HG03135 (cell line): ENCODE results near the gene TMEM134.
A peak's percentile ranks its signal among the peaks of the same experiment; 100 is the strongest.
"Not testable (repeated sequence)": the region's sequence is repeated elsewhere in the genome, so short reads cannot be mapped to it uniquely, and the experiment has no call there.

Experiments
- ATAC-seq: cut with Tn5 transposase; IDR thresholded peaks from one replicate; pipeline ENCODE4 v1.9.1; 2021; ENCODE audit warnings: mild to moderate bottlenecking, moderate library complexity; ENCODE audit not compliant: unreplicated experiment

TMEM134 gene, protein sequence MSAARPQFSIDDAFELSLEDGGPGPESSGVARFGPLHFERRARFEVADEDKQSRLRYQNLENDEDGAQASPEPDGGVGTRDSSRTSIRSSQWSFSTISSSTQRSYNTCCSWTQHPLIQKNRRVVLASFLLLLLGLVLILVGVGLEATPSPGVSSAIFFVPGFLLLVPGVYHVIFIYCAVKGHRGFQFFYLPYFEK

DNA sequence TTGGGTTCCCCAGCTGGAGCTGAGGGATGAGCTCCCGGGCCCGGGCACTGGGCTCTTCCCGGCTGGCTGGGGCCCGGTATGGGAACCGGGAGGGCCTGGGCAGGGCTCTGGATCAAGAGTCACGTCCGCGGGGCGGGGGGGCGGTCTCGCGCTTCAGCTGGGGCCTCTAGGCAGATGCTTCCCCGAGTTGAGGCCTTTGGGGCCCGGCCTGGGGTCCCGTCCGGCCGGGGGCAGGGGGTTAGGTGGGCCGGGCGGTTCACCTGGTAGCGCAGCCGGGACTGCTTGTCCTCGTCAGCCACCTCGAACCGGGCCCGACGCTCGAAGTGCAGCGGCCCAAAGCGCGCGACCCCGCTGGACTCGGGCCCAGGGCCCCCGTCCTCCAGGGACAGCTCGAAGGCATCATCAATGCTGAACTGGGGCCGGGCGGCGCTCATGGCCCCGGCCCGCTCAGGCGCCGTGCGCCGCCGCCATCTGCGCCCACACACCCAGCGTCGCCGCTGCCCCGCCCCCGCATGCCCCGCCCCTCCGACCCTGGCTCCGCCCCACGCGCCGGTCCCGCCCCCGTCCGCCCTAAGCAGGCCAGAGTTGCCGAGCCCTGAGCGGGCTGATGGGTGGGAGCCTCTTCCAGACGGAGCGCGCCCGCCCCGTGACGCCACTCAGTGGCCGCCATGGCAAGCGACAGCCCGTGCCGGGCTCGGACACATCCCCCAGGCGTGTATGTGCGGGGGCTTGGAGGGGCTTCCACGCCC lies at the start of gene TMEM134:
TSS of gene TMEM134 (minus strand) at position 493 of the 749 bp plus-strand sequence. CDS start at position 434, 59 bp downstream.
- ATAC-seq = peak; percentile 65

DNA sequence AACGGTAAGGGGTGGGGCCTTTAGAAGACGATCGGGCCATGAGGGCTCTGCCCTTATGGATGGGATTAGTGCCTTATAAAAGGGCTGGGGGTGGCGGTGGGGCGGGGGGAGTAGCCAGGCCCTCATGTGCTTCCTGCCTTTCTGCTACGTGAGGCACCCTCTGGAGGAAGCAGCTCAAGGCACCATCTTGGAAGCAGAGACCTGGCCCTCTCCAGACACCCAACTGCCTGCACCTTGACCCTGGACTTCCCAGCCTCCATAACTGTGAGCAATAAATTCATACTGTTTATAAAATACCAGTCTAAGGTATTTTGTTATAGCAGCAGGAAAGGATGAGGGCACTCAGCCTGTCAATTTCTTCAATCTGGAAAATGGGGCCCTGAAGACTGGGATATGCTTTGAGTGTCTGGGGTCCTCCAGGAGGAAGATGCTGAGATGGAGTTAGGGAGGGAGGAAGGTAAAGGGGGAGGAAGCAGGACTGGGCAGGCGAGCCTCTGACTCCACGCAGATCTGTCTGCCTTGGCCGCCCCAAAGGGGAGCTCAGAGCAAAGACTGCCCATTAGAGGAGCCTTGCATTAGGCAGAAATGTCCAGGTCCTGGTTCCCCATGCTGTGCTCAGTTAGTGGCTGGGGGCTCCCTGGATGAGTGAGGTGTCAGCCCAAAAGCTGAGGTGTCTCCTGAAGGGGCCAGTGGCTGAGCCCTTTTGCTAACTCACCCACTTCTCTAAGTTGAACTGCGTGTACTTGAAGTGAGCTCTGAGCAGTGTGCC lies 48.9 kb upstream of the TMEM134 start:
- ATAC-seq = no peak

DNA sequence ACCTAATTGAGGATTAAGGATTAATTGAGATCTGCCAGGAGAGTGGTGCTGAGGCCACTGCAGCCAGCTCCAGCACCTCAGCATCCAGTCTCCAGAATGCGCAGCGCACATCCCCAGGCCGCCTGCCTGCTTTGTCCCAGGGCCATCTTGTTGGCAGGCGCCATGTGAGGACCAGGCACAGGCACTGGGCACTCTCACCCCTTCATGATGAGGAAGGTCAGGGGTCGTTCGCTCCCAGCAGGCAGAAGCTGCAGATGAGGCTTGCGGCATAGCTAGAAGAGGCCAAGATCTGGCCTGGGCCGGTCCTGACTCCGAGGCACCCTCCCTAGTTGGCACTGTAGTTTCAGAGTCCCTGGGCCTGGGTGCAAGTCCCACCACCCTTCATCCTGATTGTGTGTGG lies 47.8 kb upstream of the TMEM134 start:
- no peak for ATAC-seq

DNA sequence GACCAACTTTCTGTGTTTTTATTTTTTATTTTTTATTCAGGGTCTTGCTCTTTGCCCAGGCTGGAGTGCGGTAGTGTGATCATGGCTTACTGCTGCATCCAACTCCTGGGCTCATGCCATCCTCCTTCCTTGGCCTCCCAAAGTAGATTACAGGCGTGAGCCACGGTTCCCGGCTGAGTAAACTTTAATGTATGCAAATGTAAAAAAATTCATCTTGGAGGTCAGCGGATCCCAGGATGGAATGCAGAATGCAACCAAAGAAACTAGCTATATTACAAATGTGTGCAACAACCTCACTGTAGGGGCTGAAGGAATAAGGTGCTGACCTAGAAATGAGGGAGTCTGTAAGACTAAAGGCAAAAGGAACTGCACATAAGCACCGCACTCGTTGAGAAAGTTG lies 45.1 kb upstream of the TMEM134 start:
- no peak for ATAC-seq

DNA sequence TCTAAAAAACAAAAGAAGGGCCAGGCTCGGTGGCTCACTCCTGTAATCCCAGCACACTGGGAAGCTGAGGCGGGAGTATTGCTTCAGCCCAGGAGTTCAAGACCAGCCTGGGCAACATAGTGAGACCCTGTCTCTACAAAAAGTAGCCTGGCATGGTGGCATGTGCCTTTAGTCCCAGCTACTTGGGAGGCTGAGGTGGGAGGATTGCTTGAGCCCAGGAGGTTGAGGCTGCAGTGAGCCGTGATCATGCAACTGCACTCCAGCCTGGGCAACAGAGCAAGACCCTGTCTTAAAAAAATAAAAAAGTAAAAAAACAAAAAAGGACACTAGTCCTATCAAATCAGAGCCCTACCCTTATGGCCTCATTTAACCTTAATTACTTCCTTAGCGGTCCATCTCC lies 42.5 kb upstream of the TMEM134 start:
- not testable (repeated sequence) for ATAC-seq

DNA sequence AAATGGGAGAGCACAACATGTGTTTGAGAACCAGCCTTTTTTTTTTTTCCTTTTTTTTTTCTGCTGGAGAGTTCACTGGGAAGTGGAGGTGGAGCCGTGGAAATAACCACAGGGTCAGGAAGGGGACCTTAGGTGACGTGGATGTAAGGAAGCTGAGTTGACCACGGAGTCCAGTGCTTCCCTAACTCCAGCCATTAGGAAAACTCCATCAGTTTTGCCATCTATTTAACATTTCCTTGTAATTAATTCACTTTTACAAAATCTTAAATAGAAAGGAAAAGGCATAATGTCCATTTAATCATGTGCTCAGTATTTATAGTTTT lies 40.9 kb upstream of the TMEM134 start:
- no peak for ATAC-seq

DNA sequence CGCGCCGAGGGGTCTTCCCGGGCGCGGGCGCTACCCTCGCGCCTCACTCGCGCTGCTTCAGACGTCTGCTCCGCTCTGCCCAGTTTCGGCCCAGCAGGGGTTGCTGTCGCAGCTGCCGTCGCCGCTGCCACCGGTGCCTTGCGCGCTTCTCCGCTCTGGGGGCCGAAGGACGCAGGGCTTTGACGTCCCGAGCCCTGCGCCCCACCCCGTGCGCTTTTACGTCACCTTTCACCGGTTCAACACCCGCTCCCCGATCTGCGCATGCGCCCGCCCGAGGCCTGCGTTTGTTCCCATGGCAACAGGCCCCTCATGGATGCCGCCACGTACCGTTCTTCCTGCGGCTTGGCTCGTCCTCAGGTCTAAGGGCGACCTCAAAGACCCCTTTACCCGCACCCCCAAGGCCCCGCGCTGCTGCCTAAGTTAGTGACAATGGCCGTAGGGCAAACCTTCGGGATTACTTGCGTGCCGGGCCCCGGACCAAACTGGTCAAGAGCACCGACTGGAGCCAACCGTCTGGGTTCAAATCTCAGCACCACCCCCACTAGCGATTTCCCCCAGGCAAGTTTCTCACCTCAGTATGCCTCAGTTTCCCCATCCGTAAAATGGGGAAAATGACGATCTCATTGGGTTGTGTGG lies 39.6 kb upstream of the TMEM134 start:
- ATAC-seq = peak; percentile 51

DNA sequence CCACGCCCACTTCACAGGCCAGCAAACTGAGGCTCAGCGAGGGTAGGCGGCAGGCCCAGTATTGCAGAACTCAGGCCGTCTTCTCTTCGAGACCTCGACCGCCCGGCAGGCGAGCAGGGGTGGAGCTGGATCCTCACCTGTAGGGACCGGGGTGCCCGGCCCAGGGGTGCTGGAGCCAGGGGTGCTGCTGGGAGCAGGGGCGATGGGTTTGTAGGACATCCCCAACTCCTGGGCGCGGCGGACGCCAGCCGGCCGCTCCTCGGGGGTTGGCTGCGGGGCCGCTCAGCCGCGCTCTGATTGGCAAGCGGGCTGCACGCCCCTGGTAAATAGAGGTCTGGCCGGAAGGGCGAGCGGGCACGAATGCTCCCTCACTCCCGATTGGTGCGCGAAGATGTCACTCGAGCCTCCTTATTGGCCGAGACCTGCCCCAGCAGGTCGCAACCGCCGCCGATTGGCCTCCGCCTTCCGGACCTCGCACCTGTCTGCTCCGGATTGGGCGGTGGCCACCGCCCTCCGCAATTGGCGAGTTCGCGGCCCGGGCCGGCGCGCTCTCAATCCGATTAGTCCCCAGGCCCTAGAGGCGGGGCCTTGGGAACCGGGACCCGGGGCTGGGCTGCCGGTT lies 38.9 kb upstream of the TMEM134 start, which contains the start of gene CDK2AP2:
TSS of gene CDK2AP2 (minus strand) at position 299 of the 622 bp plus-strand sequence. CDS start at position 219, 80 bp downstream.
- peak; percentile 66 for ATAC-seq

DNA sequence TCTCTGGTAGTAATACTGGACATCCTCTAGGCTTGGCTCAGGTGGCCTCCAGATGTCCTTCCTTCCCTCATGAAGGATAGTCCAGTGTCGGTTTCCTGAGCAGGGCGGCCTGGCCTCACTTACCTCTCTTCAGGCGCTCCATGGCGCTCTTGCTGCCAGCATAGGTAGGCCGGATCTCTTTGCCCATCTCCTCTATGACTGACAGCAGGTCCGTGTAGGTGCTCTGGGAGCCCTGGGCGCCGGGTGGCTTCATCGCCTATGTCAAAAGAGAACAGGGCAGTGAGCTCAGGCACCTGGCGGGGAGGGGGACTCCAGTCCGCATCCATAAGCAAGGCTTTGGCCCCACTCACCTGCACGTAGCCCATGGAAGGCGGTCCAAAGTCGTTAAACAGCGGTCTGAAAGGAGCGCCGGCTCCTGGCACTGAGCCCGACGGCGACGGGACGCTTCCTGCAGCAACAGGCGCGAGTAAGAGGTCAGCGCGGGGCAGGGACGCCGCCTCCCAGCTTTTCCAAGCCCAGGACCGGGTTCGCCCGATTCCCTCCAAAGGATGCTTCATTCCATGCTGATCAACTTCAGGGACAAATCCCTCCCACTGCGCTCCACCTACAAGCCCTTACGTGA lies 38.3 kb upstream of the TMEM134 start:
- no peak for ATAC-seq

DNA sequence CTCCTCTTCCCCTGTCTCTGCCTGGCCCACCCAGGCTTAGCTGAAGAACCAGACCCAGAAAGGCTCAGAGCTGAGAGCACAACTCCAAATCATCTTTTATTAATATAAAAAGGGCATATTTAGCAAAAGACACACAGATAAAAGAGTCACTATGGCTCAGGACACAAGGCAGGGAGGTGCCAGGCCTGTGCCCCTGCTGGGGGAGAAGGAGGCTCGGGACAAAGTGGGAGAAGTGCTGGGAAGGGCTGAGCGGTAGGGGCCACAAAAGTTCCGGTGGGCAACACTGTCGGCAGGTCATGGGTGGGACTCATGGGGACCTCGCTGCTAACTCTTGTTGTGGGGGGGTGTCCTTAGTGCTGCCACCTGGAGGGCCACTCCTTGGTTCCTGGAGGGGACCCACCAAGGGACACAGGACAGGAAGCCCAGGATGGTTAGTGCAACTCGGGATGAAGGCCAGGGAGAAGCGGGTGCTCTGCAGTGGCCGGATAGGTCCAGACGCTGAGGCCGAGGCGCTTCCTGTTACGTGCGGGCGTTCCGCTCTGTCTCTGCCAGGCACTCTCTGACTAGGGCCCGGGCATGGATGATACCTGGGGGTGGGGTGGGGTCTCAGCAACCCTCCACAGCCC lies 37.5 kb upstream of the TMEM134 start:
- no peak for ATAC-seq

DNA sequence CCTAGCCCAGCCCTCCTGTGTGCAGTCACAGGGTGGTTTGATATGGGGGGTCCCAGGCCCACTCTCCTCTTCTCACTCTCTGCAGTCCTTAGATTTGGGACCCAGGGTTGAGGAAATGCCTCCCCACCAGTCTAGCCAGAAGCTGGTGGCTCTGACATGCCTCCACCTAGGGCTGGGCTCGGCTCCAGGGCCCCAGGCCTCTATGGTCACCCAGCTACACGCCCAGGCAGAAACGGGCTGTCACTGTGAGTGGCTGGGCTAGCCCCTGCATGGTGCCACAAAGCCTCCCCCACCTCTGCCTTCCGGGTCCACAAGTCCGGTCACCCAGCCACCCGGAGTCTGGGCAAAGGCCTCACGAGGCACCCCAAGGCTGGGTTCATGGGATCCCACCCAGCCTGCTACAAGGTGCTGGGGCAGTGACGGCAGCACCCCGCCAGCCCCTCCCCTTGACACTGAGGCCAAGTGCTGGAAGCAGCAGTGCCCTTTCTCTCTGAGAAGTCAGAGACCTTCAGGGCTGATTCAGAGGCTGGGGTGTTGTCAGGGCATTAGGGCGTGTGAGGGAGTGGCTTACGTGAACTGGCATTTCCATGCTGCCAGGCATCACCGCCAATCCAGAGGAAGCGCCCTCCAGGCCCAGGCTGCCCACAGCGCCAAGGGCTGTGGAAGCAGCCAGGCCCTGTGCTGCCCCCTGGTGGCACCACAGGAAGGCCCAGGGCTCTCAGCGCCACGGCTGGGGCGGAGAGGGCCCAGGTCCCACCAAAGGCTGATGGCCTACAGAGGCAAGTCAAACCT lies 36.8 kb upstream of the TMEM134 start:
- no peak for ATAC-seq

DNA sequence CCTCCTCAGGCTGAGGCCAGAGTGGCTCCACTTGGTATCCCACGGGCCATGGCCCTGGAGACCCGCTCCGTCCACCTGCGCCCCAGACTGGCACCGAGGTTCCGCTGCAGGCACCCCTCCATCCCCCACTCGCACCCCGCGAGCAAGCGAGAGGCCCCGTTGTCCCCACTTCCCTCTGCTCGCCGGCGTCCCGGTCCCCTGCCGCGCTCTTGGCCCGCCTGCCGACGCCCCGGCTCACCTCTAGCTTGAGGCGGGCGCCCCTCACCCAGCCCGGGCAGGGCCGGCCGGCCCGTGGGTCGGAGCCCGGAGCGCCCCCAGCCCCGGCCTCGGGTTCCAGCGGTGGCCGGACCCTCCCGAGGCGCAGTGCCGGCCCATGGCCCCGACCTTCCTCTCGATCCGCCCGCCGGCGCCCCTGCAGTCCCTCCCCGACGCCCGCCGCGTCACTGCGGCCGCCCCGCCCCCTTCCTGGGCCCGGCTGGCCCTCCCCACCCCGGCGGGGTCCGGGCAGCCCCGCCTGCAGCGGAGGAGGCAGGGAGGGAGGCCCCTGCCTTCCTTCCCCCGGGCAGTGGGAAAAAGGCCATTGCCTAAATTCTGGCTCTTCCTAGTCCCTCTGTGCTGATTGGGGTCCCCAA lies 36.0 kb upstream of the TMEM134 start, which contains the start of gene PITPNM1:
TSS of gene PITPNM1 (minus strand) at position 414 of the 632 bp plus-strand sequence. CDS start 1,183 bp downstream, outside the sequence.
- no peak for ATAC-seq

DNA sequence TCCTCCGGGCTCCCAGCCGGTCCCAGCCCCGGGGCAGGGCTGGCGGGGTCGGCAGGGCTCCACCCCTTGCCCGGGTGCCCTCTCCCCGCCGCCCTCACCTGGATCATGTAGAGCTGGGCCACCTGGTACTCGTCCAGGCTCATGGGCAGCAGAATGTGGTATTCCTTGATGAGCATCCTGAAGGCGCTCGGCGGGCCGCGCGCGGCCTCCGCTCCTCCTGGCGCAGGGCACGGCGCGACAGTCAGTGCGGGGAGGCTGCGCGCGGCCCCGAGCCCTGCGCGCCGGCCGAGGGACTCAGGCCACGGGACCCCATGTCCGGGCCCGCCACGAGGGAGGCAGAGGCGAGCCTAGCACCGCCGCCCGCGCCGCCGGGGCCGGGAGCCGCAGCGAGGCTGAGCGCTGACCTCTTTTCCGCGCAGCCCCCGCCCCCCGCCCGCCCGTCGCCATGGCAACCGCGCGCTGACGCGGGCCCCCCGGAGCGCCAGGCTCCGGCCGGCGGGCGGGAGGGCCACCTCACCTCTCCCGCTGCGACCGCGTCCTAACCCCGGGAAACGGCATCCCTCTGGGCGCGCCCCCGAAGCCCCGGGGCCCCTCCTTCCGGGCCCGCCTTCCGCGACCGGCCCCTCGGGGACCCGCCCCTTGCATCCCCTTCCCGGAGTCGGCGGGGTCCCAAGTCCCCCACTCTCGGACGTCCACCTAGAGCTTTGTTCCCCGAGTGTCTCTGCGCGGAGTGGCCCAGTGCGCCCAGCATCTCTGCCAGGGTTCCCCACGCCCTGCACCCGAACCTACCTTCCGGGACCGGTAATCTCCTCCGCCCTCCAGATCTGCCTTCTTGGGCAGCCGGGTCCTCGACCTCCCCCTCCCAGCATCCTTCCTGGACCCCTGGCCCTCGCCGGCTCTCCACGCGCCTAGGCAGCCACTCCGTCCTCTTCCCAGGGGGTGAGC lies 35.2 kb upstream of the TMEM134 start:
- no peak for ATAC-seq

DNA sequence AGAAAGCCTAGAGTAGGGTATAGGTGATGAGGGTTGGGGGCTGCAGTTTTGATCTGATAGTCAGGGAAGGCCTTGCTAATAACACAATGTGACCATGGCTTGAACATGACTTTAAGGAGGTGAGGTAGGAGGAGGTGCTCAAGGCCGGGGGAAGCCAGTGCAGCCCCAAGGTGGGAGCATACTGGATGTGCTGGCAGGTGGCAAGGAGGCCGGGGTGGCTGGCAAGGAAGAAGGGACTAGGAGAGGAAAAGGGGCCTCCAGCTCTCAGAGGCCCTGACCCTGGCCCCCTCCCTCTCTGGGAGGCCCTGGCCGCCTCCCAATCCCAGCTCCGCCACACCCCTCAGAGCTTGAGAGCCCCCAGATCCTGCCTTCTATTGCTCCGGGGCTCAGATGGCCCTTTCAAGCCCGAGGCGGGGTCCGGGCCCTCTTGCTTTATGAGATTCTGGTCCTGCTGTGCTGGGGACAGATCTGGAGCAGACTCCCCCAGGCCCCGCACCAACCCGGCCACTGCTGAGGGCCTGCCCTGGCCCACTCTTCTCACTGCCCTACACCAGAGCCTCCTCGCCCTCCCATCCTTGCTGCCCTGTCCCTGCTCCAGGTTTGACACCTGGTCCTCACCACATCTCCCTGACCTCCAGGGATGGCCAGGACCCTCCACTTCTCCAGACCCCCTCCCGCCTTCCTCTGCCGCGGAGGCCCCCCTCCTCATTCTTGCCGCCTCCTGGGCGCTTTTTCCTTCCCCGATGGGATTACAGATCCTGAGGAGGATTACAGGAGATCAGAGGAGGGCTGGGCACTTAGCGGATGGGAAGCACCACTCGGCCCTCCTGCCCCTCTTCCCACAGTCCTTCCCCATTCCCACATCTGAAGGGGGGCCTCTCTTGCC lies 34.3 kb upstream of the TMEM134 start:
- no peak for ATAC-seq

DNA sequence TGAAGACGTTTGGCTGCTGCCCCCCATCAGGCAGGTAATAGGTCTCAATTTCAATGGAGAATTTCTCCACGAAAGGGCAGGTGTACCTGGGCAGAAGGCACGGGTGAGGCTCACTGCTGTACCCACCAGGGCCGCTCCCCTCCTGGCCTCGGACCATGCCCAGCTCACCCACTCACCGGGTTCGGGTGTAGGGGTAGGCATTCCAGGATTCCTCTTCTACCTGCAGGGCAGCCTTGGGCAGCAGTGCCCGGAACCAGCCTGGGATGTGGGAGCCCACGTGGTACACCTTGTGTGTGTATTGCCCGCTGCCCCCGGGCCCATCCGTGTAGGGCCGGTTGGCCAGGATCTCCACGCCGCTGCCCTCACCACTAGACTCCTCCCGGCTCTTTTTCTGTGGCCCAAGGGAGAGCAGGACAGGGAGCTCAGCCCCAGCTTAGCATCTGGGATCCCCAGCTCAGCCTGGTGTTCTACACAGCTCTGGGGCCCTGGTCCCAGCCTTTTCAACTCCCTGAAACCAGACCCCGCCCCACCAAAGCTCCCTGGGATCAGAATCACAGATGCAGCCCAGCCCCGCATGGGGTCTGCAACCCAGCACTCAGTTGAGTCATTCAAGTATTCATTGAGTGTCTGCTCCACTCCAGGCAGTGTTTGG lies 33.4 kb upstream of the TMEM134 start:
- no peak for ATAC-seq

DNA sequence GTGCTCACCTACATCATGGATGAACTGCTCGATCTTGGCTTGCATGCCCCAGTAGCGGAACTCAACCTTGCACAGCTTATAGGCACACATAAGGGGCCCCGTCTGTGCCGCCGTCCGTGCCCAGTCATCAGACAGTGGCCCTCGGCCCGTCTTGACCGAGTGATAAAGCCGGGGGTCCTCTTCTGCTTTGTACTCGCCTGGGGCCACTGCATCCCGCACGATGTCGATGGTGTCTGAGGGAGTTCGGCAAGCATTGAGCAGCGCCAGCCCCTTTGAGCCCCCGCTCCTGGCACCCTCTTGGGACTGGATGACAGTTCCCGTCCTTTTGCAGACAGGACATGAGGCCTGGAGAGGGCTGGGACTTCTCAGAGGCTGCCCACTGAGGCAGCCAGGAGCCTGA lies 32.8 kb upstream of the TMEM134 start:
- ATAC-seq = no peak
